GM19438 (cell line): ENCODE measurements around the gene FAM111A.

Experiments
- ATAC-seq: cut with Tn5 transposase; IDR thresholded peaks from one replicate; pipeline ENCODE4 v1.9.1; 2021; ENCODE audit warnings: low read depth; ENCODE audit not compliant: unreplicated experiment

FAM111A gene

GRCh38 chr11:59197991-59198390 is 55.3 kb downstream of the FAM111A start:
- ATAC-seq: no peak

DNA sequence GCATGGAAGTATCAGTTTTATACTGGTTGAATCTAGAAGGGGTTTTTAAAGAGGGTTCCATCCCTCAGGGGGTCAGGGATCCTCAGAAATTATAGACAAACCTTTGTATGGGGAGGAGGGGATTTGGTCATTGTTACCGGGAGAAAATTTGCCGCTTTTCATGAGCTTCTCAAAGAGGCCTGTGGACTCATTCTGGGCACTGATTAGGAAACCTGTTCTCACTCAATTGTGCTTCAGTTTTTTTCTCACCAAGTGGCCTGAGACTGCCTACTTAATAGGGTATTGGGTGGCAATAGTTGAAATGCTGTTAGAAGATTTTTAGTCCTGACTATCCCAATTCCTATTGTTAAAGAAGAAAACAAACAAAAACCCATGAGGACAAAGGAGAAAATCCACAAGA is 56.1 kb downstream of the FAM111A start:
- no peak for ATAC-seq

GRCh38 chr11:59199546-59200422 is 57.1 kb downstream of the FAM111A start:
- ATAC-seq: no peak

DNA sequence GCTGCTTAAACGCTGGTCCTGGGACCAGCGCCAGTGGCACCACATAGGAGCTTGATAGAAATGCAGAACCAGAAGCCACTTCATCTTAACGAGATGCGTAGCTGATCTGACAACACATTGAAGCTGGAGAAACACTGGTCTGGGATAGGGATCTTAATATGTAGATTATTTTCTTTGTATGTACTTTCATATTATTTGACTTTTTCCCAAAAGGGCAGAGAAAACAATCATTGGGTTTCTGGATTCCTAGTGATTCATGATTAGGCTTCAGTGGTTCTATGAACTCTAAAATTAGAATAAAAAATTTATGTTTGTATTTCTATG is 57.7 kb downstream of the FAM111A start:
- no peak for ATAC-seq

GRCh38 chr11:59201353-59201752 is 58.7 kb downstream of the FAM111A start:
- ATAC-seq: no peak
